Epidermal melanocyte (primary cell): ENCODE results near the gene ZNF358.

Source experiments
- DNase-seq: peaks from one replicate; pipeline ENCODE4 v3.0.0; 2011; ENCODE audit warnings: low spot score; ENCODE audit not compliant: insufficient read length

The ZNF358 gene

GRCh38 chr19:7519361-7520130 lies 3.6 kb downstream of the ZNF358 start:
- no peak for DNase-seq

- no peak for DNase-seq
Observed at GRCh38 chr19:7520131-7521051, 4.5 kb downstream of the ZNF358 start.

DNA sequence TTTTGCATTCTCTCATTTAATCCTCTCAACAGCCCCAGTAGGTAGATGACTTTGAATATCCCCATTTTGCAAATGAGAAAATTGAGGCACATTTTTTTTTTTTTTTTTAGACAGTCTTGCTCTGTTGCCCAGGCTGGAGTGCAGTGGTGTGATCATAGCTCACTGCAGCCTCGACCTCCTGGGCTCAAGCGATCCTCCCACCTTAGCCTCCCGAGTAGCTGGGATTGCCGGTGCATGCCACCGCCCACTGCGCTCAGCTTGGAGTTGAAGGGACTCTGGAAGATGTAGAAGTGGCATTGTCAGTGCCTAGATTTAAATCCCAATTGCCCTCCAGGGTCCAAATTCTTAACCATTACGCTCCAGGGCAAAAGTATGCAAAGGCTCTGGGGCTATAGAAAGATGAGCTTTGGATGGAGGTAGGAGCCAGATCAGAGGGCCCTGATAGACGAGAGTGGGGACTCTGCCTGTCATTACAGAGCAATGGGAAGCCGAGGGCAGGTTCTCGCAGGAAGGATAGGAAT lies 5.7 kb downstream of the ZNF358 start:
- no peak for DNase-seq

DNA sequence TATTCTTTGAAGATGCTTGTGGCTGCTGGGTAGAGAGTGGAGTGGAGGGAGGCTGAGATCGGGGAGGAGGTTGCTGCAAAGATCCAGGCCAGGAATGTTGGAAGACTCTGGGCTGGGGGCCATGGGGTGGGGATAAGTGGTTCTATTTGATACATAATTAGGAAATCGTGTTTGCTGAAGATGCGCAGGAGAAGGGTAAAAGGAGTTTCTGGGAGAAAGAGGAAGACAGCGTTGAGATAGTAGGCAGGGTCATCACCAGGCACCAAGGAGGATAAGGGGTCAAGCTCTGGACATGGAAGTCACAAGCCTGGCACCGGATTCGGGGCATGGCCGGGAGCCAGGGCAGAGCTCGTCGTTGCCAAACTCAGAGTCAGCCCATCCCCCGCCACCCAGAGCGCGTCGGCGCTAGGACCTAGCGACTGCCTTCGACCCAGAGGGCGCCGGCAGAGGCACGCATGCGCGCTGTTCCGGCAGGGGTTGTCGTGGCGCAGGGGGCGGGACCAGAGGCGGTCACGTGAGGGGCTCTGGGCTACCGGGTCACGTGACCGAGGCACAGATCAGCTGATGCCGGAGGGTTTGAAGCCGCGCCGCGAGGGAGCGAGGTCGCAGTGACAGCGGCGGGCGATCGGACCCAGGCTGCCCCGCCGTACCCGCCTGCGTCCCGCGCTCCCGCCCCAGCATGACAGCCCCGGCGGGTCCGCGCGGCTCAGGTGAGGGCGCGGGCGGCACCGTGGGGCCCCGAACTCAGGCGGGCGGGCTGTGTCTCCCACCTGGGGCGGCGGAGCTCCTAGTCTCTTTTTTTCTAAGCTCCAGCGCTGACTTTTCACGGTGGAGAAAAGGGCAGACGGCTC lies 6.4 kb downstream of the ZNF358 start, which contains the start of gene MCOLN1:
Gene MCOLN1, plus strand, starts transcription at position 553 of the 851 bp plus-strand sequence. Its CDS starts 127 bp downstream, at position 680.
- DNase-seq: peak; percentile 100

GRCh38 chr19:7522923-7523667 lies 7.2 kb downstream of the ZNF358 start:
- peak; percentile 38 for DNase-seq

DNA sequence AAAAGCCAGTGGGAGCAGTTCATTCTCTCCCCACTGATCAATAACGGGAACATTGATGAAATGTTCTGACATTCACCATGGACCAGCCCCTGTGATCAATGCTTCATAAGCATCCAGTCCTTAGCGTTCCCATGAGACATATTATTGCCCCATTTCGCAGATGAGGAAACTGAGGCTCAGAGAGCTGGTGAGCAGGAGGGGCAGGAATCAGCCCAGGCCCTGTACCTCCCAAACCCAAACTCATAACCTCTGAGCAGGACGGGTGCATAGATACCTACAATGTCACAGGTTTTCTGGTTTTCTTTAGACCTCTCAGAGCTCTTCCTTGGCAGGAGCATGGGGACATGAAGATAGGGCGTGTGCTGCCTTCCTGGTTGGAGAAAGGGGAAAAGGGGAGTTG lies 8.6 kb downstream of the ZNF358 start:
- DNase-seq: no peak

DNA sequence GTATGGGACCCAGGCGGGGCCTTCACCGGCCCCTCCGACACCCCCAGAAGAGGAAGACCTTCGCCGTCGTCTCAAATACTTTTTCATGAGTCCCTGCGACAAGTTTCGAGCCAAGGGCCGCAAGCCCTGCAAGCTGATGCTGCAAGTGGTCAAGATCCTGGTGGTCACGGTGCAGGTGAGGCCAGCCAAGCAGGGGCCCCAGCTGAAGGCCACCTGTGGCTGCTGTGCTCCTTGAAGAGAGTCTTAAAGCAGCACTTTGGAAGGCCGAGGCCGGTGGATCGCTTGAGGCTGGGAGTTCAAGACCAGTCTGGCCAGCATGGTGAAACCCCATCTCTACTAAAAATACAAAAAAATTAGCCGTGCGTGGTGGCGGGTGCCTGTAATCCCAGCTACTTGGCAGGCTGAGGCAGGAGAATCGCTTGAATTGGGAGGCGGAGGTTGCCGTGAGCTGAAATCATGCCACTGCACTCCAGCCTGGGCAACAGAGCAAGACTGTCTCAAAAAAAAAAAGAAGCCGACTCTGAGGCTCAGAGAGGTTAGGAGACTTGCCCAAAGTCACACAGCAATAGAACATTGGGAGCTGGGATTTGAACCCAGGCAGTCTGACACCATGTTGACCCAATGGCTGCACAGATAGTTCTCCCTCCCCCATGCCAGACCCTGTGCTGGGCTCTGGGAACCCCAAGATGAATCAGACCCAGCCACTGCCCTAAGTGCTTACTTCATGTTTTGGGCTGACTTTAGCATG lies 9.3 kb downstream of the ZNF358 start:
- DNase-seq: no peak

GRCh38 chr19:7526059-7526929 lies 10.4 kb downstream of the ZNF358 start:
- DNase-seq: no peak

GRCh38 chr19:7527516-7528191 lies 11.8 kb downstream of the ZNF358 start:
- DNase-seq: no peak

DNA sequence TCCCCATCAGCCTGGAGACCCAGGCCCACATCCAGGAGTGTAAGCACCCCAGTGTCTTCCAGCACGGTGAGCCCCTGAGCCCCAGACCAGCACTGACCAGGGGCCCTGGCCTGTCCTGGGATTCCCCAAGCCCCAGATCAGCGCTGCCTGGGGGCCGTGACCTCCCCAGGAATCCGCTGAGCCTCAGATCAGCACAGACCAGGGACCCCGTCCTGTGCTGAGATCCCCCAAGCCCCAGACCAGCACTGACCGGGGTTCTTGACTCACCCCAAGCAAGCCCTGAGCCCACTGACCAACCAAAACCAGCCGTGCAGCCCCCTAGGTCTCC lies 12.3 kb downstream of the ZNF358 start:
- DNase-seq: no peak

- no peak for DNase-seq
Observed at GRCh38 chr19:7528522-7529245, 12.8 kb downstream of the ZNF358 start.

DNA sequence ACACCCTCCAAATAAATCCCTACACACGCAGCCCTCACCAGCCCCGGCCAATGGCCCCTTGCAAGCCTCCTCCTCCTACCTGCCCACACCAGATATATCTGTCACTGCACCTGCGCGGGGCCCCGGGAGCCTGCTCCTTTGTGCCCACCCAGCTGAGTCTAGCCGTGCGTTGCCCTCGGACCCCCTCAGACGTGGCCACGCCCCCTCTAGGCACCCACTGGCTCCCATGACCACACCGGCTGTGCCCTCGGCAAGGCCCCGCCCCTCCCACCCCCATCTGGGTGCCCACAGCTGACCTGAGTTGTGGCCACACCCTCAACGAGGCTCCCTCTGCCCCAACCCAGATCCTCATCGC lies 13.3 kb downstream of the ZNF358 start:
- DNase-seq: no peak

DNA sequence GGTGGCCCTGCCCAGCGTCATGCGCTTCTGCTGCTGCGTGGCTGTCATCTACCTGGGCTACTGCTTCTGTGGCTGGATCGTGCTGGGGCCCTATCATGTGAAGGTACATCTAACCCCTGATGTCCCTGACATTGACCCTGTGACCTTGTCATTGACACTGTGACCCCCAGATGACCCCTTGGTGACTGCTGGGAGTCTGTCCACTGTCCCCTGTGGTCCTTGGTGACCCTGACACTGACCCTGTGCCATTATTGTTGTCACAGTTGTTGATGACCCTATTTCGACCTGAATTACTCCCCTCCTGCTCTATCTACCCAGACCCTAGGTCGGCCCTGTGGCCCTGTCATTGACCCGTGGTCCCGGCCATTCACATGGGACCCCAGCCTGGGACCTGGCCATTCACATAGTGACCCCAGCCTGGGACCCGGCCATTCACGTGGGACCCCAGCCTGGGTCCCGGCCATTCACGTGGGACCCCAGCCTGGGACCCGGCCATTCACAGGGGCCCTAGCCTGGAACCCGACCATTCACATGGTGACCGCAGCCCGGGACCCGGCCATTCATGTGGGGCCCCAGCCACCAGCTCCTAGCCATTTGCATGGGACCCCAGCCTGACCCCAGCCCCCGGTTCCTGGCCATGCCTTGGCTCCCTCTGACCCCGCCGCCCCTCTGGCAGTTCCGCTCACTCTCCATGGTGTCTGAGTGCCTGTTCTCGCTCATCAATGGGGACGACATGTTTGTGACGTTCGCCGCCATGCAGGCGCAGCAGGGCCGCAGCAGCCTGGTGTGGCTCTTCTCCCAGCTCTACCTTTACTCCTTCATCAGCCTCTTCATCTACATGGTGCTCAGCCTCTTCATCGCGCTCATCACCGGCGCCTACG lies 13.9 kb downstream of the ZNF358 start:
- DNase-seq: no peak

DNA sequence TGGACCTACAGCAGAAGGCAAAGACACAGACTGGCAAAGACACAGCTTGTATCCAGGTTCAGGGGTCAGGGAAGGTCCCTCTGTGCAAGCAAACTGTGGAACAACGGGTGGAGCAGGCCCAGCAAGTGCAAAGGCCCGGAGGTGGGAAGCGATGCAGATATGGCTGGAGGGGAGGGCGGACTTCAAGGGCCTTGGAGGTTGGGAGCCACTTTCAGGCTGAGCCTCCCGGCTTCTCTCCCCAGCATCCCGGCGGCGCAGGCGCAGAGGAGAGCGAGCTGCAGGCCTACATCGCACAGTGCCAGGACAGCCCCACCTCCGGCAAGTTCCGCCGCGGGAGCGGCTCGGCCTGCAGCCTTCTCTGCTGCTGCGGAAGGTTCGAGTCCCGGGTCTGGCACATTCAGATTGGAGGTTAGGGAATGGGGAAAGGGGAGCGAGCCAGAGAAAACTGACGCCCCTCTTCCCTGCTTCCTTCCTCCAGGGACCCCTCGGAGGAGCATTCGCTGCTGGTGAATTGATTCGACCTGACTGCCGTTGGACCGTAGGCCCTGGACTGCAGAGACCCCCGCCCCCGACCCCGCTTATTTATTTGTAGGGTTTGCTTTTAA lies 17.5 kb downstream of the ZNF358 start:
- peak; percentile 36 for DNase-seq

- DNase-seq: peak; percentile 97
Observed at GRCh38 chr19:7533925-7534480, 18.1 kb downstream of the ZNF358 start.

GRCh38 chr19:7534531-7535046 lies 18.7 kb downstream of the ZNF358 start:
- DNase-seq: peak; percentile 89
